GM18951 (cell line): Measurements from ENCODE around the gene LPAR1.

Experiments used
- POLR2A ChIP-seq: IDR thresholded peaks from 4 replicates; pipeline ENCODE4 v1.6.1; 2011; ENCODE audit warnings: mild to moderate bottlenecking; ENCODE audit not compliant: insufficient read length, insufficient read depth; ENCODE audit errors: extremely low read depth
- in situ Hi-C: fragments of 300-500 bp; cut with MboI; formaldehyde crosslinking; loops from one replicate; pipeline ENCODE4 v1.12.0; 2022; ENCODE audit warnings: low sequenced_read_pairs, mixed read lengths, inconsistent platforms; ENCODE audit not compliant: unreplicated experiment

Gene LPAR1

GRCh38 chr9:110900456-110900855 is 137.8 kb downstream of the LPAR1 start:
- TF ChIP-seq POLR2A, result no peak
- in situ Hi-C loops, result no loop called here

- no peak for TF ChIP-seq POLR2A
- in situ Hi-C loops, result no loop called here
These were observed 139.4 kb downstream of the LPAR1 start for GRCh38 chr9:110898866-110899265.

GRCh38 chr9:110898358-110898757 is 139.9 kb downstream of the LPAR1 start:
- in situ Hi-C loops, result no loop called here

GRCh38 chr9:110897943-110898342 is 140.3 kb downstream of the LPAR1 start:
- no peak for TF ChIP-seq POLR2A
- in situ Hi-C loops, result no loop called here

More at GRCh38 chr9:110898358-110898757, 139.9 kb downstream of the LPAR1 start:
- TF ChIP-seq POLR2A, result no peak

- in situ Hi-C loops, result no loop called here
- TF ChIP-seq POLR2A, result no peak
These were observed 142.9 kb downstream of the LPAR1 start for GRCh38 chr9:110895147-110895905.

- TF ChIP-seq POLR2A, result no peak
- in situ Hi-C loops, result no loop called here
These were observed 143.5 kb downstream of the LPAR1 start for GRCh38 chr9:110894731-110895130.

- in situ Hi-C loops, result no loop called here
- no peak for TF ChIP-seq POLR2A
These were observed 145.6 kb downstream of the LPAR1 start for GRCh38 chr9:110892689-110893088.

GRCh38 chr9:110891760-110892159 is 146.5 kb downstream of the LPAR1 start:
- in situ Hi-C loops, result no loop called here
- TF ChIP-seq POLR2A, result no peak

GRCh38 chr9:110890416-110890815 is 147.9 kb downstream of the LPAR1 start:
- TF ChIP-seq POLR2A, result no peak
- in situ Hi-C loops, result no loop called here

- TF ChIP-seq POLR2A, result no peak
- in situ Hi-C loops, result no loop called here
These were observed 151.0 kb downstream of the LPAR1 start for GRCh38 chr9:110887276-110887675.

- TF ChIP-seq POLR2A, result no peak
- in situ Hi-C loops, result no loop called here
These were observed 151.4 kb downstream of the LPAR1 start for GRCh38 chr9:110886832-110887231.

- no peak for TF ChIP-seq POLR2A
- in situ Hi-C loops, result no loop called here
These were observed 158.1 kb downstream of the LPAR1 start for GRCh38 chr9:110880189-110880588.

GRCh38 chr9:110877374-110877773 is 160.9 kb downstream of the LPAR1 start:
- in situ Hi-C loops, result no loop called here
- TF ChIP-seq POLR2A, result no peak

GRCh38 chr9:110876929-110877328 is 161.3 kb downstream of the LPAR1 start:
- in situ Hi-C loops, result no loop called here
- TF ChIP-seq POLR2A, result no peak
